OCI-LY7 (cell line): ENCODE measurements around the gene PTPRO.

Source experiments
- EZH2phosphoT487 ChIP-seq: fragments of 200-600 bp; sonication (generic); IDR thresholded peaks from 2 replicates; pipeline ENCODE4 v1.6.1; 2018; ENCODE audit warnings: low read depth, borderline replicate concordance, mild to moderate bottlenecking, mixed run types, antibody characterized with exemption, low read length, moderate library complexity, mixed read lengths
- TF ChIP-seq, protein P1 (sequence below): fragments of 200-600 bp; sonication (generic); conservative IDR thresholded peaks from 2 replicates; pipeline ENCODE4 v1.5.1; 2014; ENCODE audit warnings: mild to moderate bottlenecking, antibody characterized with exemption, low read length, moderate library complexity, mixed read lengths

DNA sequence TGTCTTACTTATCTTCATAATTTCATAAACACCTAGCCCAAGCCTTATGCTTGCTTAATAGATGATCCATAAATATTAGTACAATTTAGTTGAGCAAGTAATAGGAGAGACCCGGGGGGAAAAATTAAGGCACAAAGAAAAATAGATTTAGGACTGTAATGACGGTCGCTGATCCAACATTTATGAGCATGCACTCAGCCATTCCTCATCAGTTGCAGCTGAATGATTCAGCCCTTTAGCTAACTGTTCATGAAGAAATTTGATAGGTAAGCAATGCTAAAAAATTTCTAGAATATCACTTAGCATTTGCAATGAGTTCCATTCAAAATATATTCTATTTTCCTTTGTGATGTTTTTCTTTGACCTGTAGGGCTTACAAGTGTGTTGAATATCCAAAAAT lies 163.2 kb downstream of the PTPRO start:
- TF ChIP-seq, protein P1, sequence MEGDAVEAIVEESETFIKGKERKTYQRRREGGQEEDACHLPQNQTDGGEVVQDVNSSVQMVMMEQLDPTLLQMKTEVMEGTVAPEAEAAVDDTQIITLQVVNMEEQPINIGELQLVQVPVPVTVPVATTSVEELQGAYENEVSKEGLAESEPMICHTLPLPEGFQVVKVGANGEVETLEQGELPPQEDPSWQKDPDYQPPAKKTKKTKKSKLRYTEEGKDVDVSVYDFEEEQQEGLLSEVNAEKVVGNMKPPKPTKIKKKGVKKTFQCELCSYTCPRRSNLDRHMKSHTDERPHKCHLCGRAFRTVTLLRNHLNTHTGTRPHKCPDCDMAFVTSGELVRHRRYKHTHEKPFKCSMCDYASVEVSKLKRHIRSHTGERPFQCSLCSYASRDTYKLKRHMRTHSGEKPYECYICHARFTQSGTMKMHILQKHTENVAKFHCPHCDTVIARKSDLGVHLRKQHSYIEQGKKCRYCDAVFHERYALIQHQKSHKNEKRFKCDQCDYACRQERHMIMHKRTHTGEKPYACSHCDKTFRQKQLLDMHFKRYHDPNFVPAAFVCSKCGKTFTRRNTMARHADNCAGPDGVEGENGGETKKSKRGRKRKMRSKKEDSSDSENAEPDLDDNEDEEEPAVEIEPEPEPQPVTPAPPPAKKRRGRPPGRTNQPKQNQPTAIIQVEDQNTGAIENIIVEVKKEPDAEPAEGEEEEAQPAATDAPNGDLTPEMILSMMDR: no peak
- TF ChIP-seq EZH2phosphoT487: no peak
